Esophagus (tissue), 2 donors: Measurements from ENCODE around the gene PTPRQ. TPM values are rescaled to one million over a fixed set of nuclear protein-coding genes. Genes with fewer than 3 reads are reported as not detected.

Experiments used
- H3K27ac ChIP-seq, 2 donors: one replicate each; pipeline ENCODE4 v1.5.1; 2013; ENCODE audit warnings: low read depth in 2 of 2, mild to moderate bottlenecking in 2 of 2, inconsistent platforms in 1 of 2, low read length in 1 of 2, moderate library complexity in 1 of 2
- H3K27me3 ChIP-seq, 2 donors: one replicate each; pipeline ENCODE4 v1.6.1; 2013; ENCODE audit warnings: low read length in 2 of 2, control low read depth in 1 of 2, mild to moderate bottlenecking in 1 of 2; ENCODE audit not compliant: insufficient read depth in 2 of 2, control insufficient read depth in 1 of 2
- H3K36me3 ChIP-seq, 2 donors: one replicate each; pipeline ENCODE4 v1.6.1; 2013; ENCODE audit warnings: low read length in 1 of 2; ENCODE audit not compliant: control insufficient read depth in 2 of 2, insufficient read depth in 2 of 2
- H3K4me1 ChIP-seq, 2 donors: one replicate each; pipeline ENCODE4 v1.6.1; 2013; ENCODE audit warnings: low read length in 1 of 2; ENCODE audit not compliant: control insufficient read depth in 2 of 2, insufficient read depth in 2 of 2
- H3K4me3 ChIP-seq, 2 donors: one replicate each; pipeline ENCODE4 v1.5.1; 2013; ENCODE audit warnings: low read length in 2 of 2, mild to moderate bottlenecking in 2 of 2, low read depth in 1 of 2, moderate library complexity in 1 of 2
- H3K9me3 ChIP-seq, 2 donors: one replicate each; pipeline ENCODE4 v1.6.1; 2013; ENCODE audit warnings: mild to moderate bottlenecking in 2 of 2, low read depth in 1 of 2, low read length in 1 of 2, moderate library complexity in 1 of 2; ENCODE audit not compliant: control insufficient read depth in 2 of 2, insufficient read depth in 1 of 2
- WGBS, 2 donors: extraction: QIAGEN DNeasy Blood & Tissue Kit; methylation state at CpG; one replicate each; pipeline ENCODE4 v1.1.7; 2013; 5-methylcytosine and 5-hydroxymethylcytosine counted together
- polyA plus RNA-seq, 2 donors: library from polyadenylated mRNA; stranded (reverse); fragments of 200-250 nt; gene quantifications; one replicate each; pipeline ENCODE4 v1.2.3, GENCODE V29; 2013
- donor health status: healthy with polysubstance abuse.
- donor health status: Bipolar disorder and iron deficiency.

Gene PTPRQ
- polyA plus RNA-seq, 2 donors = 0.20 to 0.22 TPM

DNA sequence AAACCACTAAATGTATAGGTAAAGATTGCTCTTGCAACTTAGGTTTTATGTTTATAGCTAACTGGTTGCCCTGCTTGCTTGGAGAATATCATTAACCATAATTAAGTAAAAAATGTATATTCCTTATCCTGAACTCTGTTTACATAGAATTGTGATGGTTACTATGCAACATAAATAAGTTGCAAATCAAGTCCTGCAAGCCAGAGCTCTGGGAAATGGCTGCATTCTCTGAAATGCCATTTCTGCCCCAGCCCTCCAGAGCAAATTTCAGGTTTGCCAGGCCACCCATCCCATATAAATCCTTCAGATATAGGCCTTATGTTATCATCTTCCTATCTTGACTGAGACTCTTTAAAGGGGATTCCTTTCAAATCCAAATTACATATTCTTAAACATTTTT is 145.0 kb downstream of the PTPRQ start:
- Histone ChIP-seq H3K27me3 (no peaks in the 10 kb centered on the region), H3K9me3 (no peaks in the 10 kb centered on the region)

DNA sequence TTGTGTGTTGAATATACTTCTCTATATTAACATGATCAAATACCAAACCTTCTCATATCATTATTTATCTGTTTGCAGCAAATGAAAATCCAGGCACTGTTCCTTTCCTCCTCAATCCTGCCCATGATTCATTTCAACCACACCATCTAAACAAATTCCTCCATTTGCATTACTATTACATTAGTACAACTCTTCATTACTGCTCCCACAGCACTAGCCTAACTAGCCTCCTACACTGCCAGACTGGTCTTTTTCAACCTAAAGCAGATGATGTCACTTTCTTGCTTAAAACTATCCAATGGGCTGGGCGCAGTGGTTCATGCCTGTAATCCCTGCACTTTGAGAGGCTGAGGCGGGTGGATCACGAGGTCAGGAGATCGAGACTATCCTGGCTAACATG is 146.1 kb downstream of the PTPRQ start:
- no peaks in the 10 kb centered on the region for H3K9me3 ChIP-seq
- H3K27me3 ChIP-seq = no peaks in the 10 kb centered on the region
- WGBS, 2 donors = 94 to 97% methylated on average over 4 of the region's 4 CpGs
- no peak overlapping the region for H3K27ac ChIP-seq
- no peaks in the 10 kb centered on the region for H3K4me1 ChIP-seq
- H3K4me3 ChIP-seq = no peak overlapping the region
- no peaks in the 10 kb centered on the region for H3K36me3 ChIP-seq

More for the DNA sequence above, 145.0 kb downstream of the PTPRQ start:
- Histone ChIP-seq H3K27ac (no peak overlapping the region), H3K4me3 (no peak overlapping the region), H3K4me1 (no peaks in the 10 kb centered on the region), H3K36me3 (no peaks in the 10 kb centered on the region)

DNA sequence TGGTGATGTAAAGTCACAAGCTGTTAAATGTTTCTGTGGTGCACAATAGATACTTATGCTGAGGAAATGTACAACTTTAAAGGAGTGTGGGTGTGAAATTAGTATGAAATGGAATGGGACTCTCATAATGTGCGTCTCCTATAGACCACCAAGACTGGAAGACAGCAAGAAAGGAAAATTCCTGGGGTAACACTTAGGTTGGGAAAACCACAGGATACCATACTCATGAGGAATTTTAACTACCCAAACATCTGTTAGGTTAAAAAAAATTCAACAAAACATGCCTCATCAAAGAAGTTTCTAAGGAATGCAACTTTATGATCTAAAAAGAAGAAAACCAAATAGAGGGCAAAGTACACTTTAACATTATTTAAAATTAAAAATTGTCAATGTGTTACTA is 149.7 kb downstream of the PTPRQ start:
- Histone ChIP-seq H3K9me3 (no peaks in the 10 kb centered on the region), H3K36me3 (no peaks in the 10 kb centered on the region), H3K27ac (no peak overlapping the region), H3K4me3 (no peak overlapping the region), H3K27me3 (no peaks in the 10 kb centered on the region), H3K4me1 (no peaks in the 10 kb centered on the region)
- WGBS, 2 donors = 77 to 94% methylated on average over 1 of the region's 1 CpG

DNA sequence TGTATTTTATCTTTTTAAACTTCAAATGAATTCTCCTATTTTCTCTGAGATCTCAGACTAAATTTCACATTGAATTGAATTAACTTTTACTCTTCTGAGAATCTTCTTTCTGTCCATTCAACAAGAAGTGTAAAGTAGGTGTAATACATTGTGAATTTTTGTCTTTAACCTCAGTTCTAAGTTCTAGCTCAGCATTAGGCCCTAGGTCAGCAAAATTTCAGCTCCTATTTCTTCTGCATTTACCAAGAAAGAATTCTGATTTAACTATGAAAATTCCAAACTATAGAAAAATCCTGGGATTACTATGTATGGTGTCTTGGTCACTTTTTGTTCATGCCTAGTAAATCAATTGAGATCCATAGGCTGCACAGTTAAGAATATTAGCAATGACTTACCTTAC is 152.5 kb downstream of the PTPRQ start:
- no peaks in the 10 kb centered on the region for H3K27me3 ChIP-seq
- H3K4me3 ChIP-seq = no peak overlapping the region
- H3K4me1 ChIP-seq = no peaks in the 10 kb centered on the region
- H3K9me3 ChIP-seq = no peaks in the 10 kb centered on the region
- no peak overlapping the region for H3K27ac ChIP-seq
- H3K36me3 ChIP-seq = no peaks in the 10 kb centered on the region

- Histone ChIP-seq H3K4me3 (no peak overlapping the region), H3K9me3 (no peaks in the 10 kb centered on the region), H3K27me3 (no peaks in the 10 kb centered on the region), H3K4me1 (no peaks in the 10 kb centered on the region), H3K36me3 (no peaks in the 10 kb centered on the region), H3K27ac (no peak overlapping the region)
- WGBS, 2 donors = 47 to 63% methylated on average over 5 of the region's 5 CpGs
Observed at GRCh38 chr12:80598004-80598606, 154.1 kb downstream of the PTPRQ start.

- H3K27ac ChIP-seq = no peak overlapping the region
- no peaks in the 10 kb centered on the region for H3K4me1 ChIP-seq
- H3K27me3 ChIP-seq = no peaks in the 10 kb centered on the region
- no peaks in the 10 kb centered on the region for H3K9me3 ChIP-seq
- no peaks in the 10 kb centered on the region for H3K36me3 ChIP-seq
- WGBS, 2 donors = 82 to 85% methylated on average over 3 of the region's 3 CpGs
- no peak overlapping the region for H3K4me3 ChIP-seq
Observed at GRCh38 chr12:80602455-80602854, 158.4 kb downstream of the PTPRQ start.

DNA sequence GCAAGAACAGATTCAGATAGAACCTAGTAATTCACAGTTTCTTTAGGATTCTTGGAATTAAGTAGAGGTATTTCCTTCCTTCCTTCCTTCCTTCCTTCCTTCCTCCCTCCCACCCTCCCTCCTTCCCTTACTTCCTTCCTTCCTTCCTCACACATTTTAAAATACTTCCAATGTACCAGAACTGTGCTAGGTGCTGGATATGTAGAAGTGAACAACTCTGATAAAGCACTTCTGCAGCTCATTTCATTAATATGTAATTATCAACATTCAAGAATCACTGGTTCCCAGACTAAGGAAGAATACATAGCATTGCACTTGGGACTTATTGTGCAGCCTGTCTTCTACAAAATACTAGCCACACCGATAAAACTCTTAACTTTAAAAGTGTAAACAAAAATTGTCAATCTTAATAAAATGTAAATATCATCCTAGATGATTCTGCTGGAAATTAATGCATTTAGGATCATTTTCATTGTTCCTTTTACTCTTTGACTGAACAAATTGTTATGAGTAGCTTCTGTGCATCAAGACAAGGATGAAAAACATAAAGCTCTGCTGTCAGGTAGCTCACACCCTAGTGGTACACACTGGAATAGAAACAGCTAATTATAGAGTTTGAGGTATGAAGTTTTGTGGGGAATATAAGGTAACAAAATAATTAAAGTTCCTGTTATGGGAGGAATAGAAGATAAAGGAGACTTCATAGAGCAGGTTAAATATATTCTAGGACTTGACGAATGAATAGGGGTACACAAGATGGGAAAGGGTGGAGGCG is 163.5 kb downstream of the PTPRQ start:
- Histone ChIP-seq H3K4me3 (no peak overlapping the region), H3K4me1 (no peaks in the 10 kb centered on the region), H3K27ac (no peak overlapping the region), H3K36me3 (no peaks in the 10 kb centered on the region), H3K27me3 (no peaks in the 10 kb centered on the region), H3K9me3 (no peaks in the 10 kb centered on the region)
- WGBS, 2 donors = 82 to 84% methylated on average over 3 of the region's 3 CpGs

- no peaks in the 10 kb centered on the region for H3K9me3 ChIP-seq
- no peaks in the 10 kb centered on the region for H3K36me3 ChIP-seq
- no peaks in the 10 kb centered on the region for H3K4me1 ChIP-seq
- H3K27me3 ChIP-seq = no peaks in the 10 kb centered on the region
- no peak overlapping the region for H3K4me3 ChIP-seq
- H3K27ac ChIP-seq = no peak overlapping the region
Observed at GRCh38 chr12:80617733-80618132, 173.7 kb downstream of the PTPRQ start.

DNA sequence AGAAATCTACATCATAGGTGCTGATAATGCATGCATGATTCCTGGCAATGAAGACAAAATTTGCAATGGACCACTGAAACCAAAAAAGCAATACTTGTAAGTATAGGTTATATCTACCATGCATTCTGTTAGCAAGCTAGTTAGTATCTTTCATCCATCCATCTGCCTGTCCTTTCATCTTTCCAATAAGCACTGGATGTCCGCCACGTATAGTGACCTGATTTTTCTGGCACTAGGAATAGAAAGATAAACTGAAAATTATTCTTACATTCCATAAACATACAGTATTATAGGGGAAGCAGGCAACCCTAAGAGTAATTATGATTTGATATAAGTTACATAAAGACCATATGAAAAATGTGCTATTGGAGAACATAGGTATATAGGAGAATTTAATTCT is 176.2 kb downstream of the PTPRQ start:
- Histone ChIP-seq H3K27me3 (no peaks in the 10 kb centered on the region), H3K27ac (no peak overlapping the region), H3K36me3 (no peaks in the 10 kb centered on the region), H3K9me3 (no peaks in the 10 kb centered on the region), H3K4me1 (no peaks in the 10 kb centered on the region), H3K4me3 (no peak overlapping the region)
- WGBS, 2 donors = 78 to 87% methylated on average over 2 of the region's 2 CpGs

GRCh38 chr12:80622271-80622670 is 178.2 kb downstream of the PTPRQ start:
- Histone ChIP-seq H3K27ac (no peak overlapping the region), H3K9me3 (no peaks in the 10 kb centered on the region), H3K4me3 (no peak overlapping the region), H3K36me3 (no peaks in the 10 kb centered on the region), H3K4me1 (no peaks in the 10 kb centered on the region), H3K27me3 (no peaks in the 10 kb centered on the region)
- WGBS, 2 donors = 81% methylated on average over 1 of the region's 1 CpG
